HG02610 (cell line): Measurements from ENCODE around the gene FGD3.

ENCODE experiments used
- ATAC-seq: cut with Tn5 transposase; IDR thresholded peaks from one replicate; pipeline ENCODE4 v1.9.1; 2021; ENCODE audit warnings: mild to moderate bottlenecking, moderate library complexity; ENCODE audit not compliant: unreplicated experiment

FGD3 gene

GRCh38 chr9:93051680-93052089 is 104.4 kb downstream of the FGD3 start:
- ATAC-seq = no peak

DNA sequence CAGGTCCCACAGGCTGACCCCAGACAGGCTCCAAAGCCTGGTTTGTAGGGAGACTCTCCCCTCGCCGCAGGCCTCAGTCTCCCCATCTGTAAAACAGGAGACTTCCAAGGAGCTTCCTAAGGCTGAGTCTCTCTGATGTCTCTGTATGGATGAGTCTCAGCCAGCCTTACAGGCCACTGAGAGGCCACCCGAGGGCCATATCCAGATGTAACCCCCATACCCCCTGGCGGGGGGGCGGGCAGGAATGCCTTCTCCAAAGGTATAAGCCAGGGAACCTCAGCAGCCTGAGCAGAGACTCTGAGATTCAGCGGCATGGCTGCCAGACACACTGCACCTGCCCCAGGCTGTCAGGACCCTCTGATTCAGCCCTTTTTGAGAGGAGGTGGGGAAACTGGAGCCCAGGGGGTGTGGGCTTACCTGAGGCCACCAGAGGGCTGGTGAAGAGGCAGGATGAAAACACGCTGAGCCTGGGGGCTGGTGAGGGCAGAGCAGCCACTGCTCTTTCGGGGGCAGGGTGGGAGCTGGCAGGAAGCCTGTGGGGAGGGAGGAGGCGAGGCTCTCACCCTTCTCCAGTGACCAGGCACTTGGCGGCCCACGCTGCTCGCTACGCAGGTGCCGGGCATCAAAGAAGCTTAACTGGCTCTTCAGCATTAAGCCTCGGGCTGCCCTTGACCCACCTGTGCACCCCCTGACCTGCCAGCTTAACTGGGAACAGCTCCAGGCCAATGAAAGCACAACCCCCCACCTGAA is 105.6 kb downstream of the FGD3 start:
- no peak for ATAC-seq

- ATAC-seq = no peak
These were observed 106.5 kb downstream of the FGD3 start for GRCh38 chr9:93053781-93054331.

DNA sequence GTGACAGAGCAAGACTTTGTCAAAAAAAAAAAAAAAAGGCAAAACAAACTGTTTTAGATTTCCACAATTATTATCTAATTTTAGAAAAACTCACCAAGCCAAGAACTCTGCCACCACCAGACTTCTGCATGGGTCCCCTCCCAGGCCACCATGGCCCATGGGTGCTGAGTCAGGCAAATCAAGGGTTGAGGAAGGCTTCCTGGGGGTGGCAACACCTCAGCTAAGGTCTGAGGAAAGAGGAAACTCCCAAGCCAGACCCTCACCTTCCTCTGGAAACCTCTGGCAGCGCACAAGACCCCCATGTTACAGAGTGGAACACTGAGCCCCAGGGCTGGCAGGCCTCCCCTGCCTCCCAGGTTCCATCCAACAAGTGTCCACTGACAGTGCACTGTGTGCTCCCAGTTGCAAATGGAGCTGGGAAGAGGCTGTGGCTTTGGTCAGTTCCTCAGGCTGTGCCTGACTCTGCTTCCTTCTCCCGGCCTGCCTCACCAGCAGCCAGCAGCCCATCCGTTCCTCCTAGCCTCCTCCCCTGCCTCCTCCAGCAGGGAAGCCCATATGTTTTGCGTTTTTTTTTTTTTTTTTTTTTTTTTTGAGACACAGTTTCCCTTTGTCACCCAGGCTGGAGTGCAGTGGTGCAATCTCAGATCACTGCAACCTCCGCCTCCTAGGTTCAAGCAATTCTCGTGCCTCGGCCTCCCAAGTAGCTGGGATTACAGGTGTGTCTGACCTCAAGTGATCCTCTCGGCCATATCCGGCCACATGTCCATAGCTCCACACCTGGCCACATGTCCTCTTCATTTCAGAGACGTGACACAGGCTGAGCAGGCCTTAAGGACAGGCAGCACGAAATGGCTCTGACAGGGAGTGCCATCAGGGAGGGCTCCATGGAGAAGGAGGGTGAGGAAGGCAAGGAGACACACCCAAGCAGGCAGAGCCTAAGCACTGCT is 107.7 kb downstream of the FGD3 start:
- no peak for ATAC-seq

DNA sequence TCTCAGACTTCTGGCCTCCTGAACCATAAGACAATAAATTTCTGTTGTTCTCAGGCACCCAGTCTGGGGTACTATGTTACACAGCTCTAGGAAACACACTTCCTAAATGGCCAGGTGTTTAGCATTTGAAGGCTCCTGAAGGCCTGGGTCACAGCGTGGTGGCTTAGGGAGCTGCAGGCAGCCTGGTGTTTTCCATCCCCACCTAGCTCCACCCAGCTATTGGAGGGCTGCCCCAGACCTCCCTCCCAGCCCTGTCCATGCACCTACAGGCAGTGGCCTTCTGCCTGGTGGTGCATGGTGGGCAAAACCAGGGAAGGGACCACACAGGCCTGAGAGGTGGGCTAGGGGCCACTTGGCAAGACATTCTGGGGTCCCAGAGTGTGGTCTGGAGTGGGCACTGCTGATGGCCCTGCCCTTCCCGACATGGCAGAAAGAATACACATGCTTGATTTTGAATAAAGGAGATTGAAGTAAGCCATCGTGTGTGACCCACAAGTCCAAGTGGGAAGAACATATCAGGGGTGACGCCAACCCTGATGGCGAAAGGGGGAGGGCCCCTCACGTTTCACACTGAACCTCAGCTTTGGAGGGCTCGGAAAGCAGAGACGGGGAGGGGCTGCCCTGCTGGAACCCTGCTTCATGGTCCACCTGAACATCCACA is 109.8 kb downstream of the FGD3 start:
- ATAC-seq = no peak

GRCh38 chr9:93057703-93058354 is 110.5 kb downstream of the FGD3 start:
- peak; percentile 9 for ATAC-seq

DNA sequence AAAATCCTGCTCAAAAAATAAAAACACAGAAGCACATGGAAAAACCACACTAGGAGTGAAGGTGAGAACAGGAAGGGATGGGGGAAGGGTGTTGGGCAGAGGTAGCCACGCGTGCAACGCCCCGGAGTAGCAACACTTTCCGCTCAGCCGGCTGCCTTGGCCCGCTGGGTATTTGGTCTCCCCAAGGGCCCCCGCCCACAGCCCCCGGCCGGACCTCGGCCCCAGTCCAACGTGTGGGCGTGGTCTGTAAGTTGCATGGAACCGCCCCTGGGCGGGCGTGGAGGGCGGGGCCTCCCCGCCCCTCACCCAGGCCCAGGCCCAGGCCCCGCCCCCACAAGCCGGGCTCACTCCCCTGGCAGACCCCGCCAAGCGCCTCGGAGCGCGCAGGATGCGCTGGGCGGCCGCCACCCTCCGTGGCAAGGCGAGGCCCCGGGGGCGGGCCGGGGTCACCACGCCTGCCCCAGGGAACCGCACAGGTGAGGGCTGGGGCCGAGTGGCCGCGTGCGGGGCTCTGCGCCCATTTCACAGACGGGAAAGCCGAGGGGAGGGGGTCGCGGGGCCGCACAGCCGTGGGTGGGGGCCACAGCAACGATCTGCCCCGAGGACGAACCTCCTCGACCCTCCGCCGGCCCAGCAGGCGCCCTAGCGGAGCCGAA is 111.2 kb downstream of the FGD3 start, which contains the start of gene SUSD3:
Gene SUSD3 (plus strand): TSS at position 347 of the 656 bp plus-strand sequence. CDS start 42 bp downstream, at position 389.
- peak; percentile 40 for ATAC-seq

DNA sequence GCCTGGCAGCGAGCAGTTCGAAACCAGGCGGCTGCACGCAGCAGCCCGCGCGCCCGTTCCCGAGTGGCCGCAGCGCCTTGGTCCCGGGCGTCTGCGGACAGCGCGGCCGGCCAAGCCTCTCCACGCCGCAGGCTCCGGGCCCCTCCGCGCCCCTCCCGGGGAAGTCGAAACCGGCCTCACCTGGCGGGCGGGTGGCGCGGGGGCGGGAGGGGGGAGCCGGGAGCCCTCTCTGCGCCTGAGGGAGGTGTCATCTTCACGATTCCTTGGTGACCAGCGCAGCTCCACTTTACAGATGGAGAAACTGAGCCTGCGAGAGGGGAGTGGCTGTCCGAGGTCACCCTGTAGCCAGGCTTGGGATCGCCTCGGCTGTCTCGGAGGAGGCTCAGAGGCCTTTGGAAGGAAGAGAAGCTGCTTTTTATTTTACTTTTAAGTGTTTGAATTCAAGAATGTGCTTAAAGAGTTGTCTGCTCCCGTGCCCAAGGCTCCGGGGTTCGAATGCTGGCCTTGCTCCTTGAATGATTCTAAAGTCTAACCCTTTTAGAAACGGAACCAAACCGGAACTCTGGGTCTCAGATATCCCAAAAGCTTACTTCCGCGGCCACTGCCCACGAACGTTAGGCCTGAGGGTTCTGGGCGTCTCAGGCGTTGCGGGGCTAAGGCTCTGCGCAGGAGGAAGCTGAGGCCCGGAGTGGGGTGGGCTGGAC is 111.8 kb downstream of the FGD3 start:
- no peak for ATAC-seq

DNA sequence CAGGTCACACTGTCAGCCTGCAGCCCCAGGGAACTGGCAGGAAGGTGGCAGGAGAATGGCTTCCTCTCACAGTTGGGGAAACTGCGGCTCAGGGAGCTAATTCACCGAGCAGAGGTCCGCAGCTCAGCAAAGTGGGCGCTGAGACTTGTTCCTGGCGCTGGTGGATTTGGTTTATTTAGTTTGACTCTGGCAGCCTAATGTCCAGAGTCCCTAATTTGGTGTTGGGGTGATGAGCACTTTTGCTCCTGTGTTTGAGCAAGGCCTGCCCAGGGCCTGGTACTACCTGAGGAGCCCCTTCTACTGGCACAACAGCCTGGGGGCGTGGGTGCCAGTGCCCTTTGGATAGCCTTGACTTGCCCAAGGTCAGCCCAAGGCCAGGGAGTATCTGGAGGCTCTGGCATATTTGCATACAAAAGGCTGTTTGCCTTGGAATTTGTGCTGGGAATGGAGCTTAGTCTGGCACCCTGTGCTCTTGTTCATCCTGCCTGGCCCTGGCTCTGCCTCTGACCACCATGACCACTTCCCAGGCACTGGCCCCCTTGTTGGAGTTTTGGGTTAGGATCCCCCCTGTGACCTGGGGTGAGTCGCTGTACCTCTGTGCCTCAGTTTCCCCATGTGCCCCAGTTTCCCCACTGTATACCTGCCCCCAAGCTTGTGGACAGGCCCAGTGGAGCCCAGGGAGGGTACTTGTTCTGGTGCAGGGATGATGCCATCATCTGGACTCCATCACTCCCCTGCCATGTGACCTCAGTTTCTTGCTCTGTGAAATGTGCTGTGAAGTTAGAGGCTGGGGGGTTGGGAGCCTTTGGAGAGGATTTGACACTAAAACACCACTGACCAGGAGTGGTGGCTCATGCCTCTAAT is 112.6 kb downstream of the FGD3 start:
- ATAC-seq = no peak

DNA sequence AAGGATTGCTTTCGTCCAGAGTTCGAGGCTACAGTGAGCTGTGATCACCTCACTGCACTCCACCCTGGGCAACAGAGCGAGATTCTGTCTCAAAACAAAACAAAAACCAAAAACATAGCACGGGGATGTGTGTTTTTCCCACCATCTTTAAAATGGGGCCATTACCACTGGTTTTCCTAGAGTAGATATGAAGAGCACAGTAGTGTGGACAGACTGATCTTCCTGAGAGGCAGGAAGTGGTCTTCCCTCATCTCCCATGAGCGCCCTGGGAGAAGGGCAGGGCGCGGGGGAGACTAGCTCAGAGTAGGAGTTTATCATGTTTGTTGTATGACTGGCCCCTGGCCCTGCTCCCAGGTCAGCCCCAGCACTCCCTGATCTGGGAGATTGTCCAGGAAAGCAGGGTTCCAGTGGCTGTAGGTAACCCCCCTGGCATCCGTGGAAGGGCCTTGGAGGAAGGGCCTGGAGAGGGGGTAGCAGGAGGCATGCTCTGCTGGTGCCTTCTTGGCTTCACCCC is 113.5 kb downstream of the FGD3 start:
- no peak for ATAC-seq

DNA sequence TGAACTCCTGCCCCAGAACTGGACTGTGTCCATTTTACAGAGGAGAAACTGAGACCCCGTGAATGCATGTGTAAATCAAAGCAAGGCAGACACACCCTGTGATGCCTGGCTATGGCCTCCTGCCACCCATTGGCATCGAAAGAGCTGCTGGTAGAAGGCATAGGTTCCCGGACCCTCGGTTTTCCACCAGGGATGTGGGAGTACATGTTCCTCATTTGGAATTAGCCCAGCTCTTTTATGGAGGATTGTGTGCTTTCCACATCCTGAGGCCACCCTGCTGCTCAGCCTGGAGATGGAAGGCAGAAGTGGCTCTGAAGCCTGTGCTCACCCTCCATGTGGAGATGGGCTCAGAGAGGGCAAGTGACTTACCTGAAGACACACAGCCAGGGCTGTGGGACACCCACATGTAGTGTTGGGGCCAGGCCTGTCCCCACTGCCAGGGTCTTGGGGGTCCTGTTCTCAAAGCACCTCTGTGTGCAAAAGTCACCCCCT is 114.0 kb downstream of the FGD3 start:
- ATAC-seq = no peak

DNA sequence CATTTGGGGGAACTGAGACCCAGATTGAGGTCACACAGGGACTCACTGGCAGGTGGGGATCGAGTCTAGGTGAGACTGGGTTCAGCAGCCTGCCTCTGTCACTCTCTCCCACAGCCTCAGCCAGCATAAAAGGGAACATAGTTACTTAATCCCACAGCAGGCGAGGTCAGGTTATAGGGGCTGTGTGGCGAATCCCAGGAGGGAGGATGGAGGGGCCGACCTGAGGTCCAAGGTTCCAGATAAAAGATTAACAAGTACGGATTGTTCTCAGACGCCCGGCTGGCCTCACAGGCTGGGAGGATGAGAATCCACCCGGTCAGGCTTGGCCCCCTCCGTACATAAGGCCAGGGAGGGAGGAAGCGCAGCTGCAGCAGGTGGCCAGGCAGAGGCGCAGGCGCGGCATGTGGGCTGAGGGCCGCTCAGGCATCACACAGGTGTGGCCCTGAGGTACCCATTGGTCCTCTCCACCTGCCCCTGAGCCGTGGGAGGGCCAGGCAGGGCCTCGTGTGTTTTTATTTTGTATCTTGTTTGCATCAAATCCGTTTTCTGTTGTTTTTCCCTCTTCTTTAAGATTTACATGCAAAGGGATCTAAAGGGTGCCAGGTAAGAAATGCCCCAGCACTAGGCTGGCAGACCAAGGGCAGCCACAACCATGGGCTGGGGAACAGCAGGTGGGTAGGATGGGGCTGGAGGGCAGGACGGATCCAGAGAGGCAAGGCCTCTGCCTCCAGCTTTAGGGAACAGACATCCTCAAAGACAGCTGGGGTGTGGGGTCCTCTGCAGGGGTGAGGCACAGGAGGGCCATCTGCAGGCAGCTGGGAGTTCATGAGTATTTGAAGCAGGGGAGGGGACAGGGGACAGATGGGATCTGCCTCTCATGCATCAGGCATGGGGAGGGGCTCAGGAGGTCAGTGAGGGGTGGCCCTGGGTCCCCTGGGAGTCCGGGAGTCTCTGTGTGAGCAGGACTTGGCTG is 114.8 kb downstream of the FGD3 start:
- ATAC-seq = peak; percentile 25

DNA sequence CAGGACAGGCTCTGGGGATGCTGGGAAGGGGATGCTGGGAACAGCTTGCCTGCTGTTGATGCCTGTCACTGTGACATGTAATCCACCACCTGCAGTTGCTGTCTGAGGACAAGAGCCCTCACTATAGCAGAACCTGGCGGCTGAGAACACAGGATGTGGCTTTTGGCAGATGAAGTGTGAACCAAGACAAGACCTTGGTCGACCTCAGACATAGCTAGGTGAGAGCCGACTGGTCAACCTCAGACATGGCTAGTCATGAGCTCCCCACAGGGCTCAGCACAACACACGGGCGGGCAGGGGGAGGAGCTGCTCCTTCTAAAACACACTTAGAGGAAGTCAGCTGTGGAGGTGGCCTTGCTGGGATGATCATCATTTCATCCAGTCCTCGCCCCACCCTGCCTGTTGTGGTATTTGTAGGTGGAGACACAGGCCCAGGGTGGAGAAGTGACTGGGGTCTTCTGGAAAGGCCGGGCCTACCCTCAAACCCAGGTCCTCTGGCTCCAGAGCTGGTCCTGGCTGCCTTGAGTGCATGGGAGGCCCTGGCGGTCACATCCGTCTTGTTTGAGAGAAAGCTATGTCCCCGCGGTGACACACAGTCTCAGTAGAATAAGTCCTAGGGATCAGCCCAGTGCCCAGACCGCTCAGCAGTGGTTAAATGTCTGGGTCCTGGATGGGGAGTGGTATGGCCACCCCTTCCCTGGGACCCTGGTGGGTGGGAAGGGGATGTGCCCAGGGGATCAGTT is 117.2 kb downstream of the FGD3 start:
- peak; percentile 88 for ATAC-seq

DNA sequence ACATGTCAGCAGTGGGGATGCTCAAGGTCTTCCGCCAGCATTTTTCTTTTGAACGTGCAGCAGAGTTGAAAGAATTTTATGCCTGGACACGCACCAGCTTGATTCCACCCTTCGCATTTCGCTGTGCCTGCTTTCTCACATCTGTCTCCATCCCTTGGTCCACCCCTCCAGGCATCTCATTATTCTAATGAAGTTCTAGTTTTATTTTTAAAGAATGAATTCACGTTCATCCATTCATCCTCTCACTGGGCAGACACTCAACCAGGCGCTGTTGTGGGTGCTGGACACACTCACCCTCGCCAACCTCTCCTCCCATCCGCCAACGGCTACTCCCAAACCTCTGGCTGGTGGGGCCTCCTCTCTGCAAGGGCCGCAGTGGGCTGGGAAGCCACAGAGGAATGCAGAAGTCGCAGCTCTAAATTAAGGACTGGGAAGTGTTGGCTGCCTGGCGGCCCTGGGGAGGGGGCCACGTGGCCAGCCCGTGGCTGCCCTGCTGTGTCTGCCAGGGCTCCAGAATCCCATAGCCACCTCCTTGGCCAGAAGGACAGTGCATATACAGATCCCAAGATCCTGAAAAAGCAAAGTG is 117.9 kb downstream of the FGD3 start:
- ATAC-seq = no peak

- no peak for ATAC-seq
These were observed 119.8 kb downstream of the FGD3 start for GRCh38 chr9:93066978-93067603.
